ENCODE results near the gene KCNMB1. TPM values are rescaled to one million over a fixed set of nuclear protein-coding genes. Genes with fewer than 3 reads are reported as not detected.

Gene KCNMB1
- total and polyA plus RNA-seq, 2 donors (not counting 3 experiments of a cell fraction or from before 2014, with no cell fraction given) = 0.15 to 0.29 TPM

GRCh38 chr5:170429014-170429413, 39.8 kb upstream of the KCNMB1 start:
- intact Hi-C loops (cut with micrococcal nuclease) = loop anchor here (10.0 kb wide), 1 partner anchor 724 kb away; no protein-coding TSS in a partner anchor
- BruUV-seq (replicated peaks) = no TSS peak
- no peak overlapping the region for H3K9ac ChIP-seq (replicated peaks; ENCODE audit: extremely low read depth, insufficient read depth, low read length)
- DNase-seq (ENCODE audit: low read depth, low spot score) (no peak), FAIRE-seq (no peak)
- H3K27ac ChIP-seq (ENCODE audit: insufficient read depth, low read depth, low read length) = no peak overlapping the region
- no peaks in the 10 kb centered on the region for H3K79me2 ChIP-seq (ENCODE audit: control insufficient read depth, insufficient read depth, low read length)
- no peaks in the 10 kb centered on the region for H3K4me1 ChIP-seq (ENCODE audit: control insufficient read depth, extremely low read depth, insufficient read depth, low read length)
- TF ChIP-seq CTCF (IDR thresholded peaks at IDR 0.05; ENCODE audit: extremely low read depth in 1 of 2, insufficient read depth in 1 of 2, low read depth in 1 of 2, low read length in 2 of 2) (peak in 1 of 2 donors; percentile 19), JUN (IDR thresholded peaks at IDR 0.05; ENCODE audit: borderline replicate concordance, insufficient read depth, insufficient read length, low read depth) (no peak)
- no peaks in the 10 kb centered on the region for H4K20me1 ChIP-seq (replicated peaks; ENCODE audit: control insufficient read depth, extremely low read depth, insufficient read depth, low read length)
- no peak overlapping the region for H3K4me2 ChIP-seq (ENCODE audit: insufficient read depth, low read length)
- no peak overlapping the region for H2AFZ ChIP-seq (ENCODE audit: low read depth, low read length)
- no peaks in the 10 kb centered on the region for H3K9me3 ChIP-seq (replicated peaks; ENCODE audit: control insufficient read depth, insufficient read depth, low read length)
- no peaks in the 10 kb centered on the region for H3K36me3 ChIP-seq (ENCODE audit: control insufficient read depth in 2 of 2, extremely low read depth in 1 of 2, insufficient read depth in 2 of 2, low read length in 2 of 2)
- no peaks in the 10 kb centered on the region for H3K9me1 ChIP-seq (replicated peaks; ENCODE audit: control insufficient read depth, extremely low read depth, insufficient read depth, low read length)
- CTCF ChIA-PET = interaction anchor here (0.6 to 2.2 kb wide), 2 partner anchors 168 to 196 kb away, joined by 3 to 12 read pairs; no protein-coding TSS in a partner anchor
- dilution Hi-C loops (cut with MboI; ENCODE audit: extremely low pct_ligation_motif_present, low sequenced_read_pairs) = no loop called here
- POLR2A ChIA-PET = no interaction called here
- H3K4me3 ChIP-seq (replicated peaks in 1 of 3; ENCODE audit: insufficient read depth in 1 of 3, low read depth in 1 of 3, low read length in 3 of 3) = no peak overlapping the region
- H3K27me3 ChIP-seq (ENCODE audit: control insufficient read depth in 2 of 2, insufficient read depth in 2 of 2, low read length in 2 of 2) = peaks cover 8 to 10% of the 10 kb centered on the region in 2 experiments

- CTCF ChIA-PET = interaction anchor here (0.8 to 3.1 kb wide), 7 partner anchors 158 to 206 kb away, joined by 3 to 13 read pairs (median 3); no protein-coding TSS in a partner anchor
- no peaks in the 10 kb centered on the region for H4K20me1 ChIP-seq (replicated peaks; ENCODE audit: control insufficient read depth, extremely low read depth, insufficient read depth, low read length)
- no peak overlapping the region for H3K4me3 ChIP-seq (replicated peaks in 1 of 3; ENCODE audit: insufficient read depth in 1 of 3, low read depth in 1 of 3, low read length in 3 of 3)
- H2AFZ ChIP-seq (ENCODE audit: low read depth, low read length) = no peak overlapping the region
- peaks cover 8 to 10% of the 10 kb centered on the region in 2 experiments for H3K27me3 ChIP-seq (ENCODE audit: control insufficient read depth in 2 of 2, insufficient read depth in 2 of 2, low read length in 2 of 2)
- H3K36me3 ChIP-seq (ENCODE audit: control insufficient read depth in 2 of 2, extremely low read depth in 1 of 2, insufficient read depth in 2 of 2, low read length in 2 of 2) = no peaks in the 10 kb centered on the region
- no peak for DNase-seq (ENCODE audit: low read depth, low spot score)
- no peaks in the 10 kb centered on the region for H3K9me3 ChIP-seq (replicated peaks; ENCODE audit: control insufficient read depth, insufficient read depth, low read length)
- H3K9me1 ChIP-seq (replicated peaks; ENCODE audit: control insufficient read depth, extremely low read depth, insufficient read depth, low read length) = no peaks in the 10 kb centered on the region
- H3K4me2 ChIP-seq (ENCODE audit: insufficient read depth, low read length) = no peak overlapping the region
- no peak overlapping the region for H3K9ac ChIP-seq (replicated peaks; ENCODE audit: extremely low read depth, insufficient read depth, low read length)
- POLR2A ChIA-PET = no interaction called here
- no peaks in the 10 kb centered on the region for H3K4me1 ChIP-seq (ENCODE audit: control insufficient read depth, extremely low read depth, insufficient read depth, low read length)
- no peaks in the 10 kb centered on the region for H3K79me2 ChIP-seq (ENCODE audit: control insufficient read depth, insufficient read depth, low read length)
- no peak overlapping the region for H3K27ac ChIP-seq (ENCODE audit: insufficient read depth, low read depth, low read length)
- BruUV-seq (replicated peaks) = no TSS peak
- no peak for FAIRE-seq
- TF ChIP-seq CTCF (IDR thresholded peaks at IDR 0.05; ENCODE audit: extremely low read depth in 1 of 2, insufficient read depth in 1 of 2, low read depth in 1 of 2, low read length in 2 of 2) = no peak
- TF ChIP-seq POLR2AphosphoS5 (IDR thresholded peaks at IDR 0.05; ENCODE audit: insufficient read depth, low read depth, low read length) = no peak
- no peak for TF ChIP-seq MYC (IDR thresholded peaks at IDR 0.05; ENCODE audit: low read depth, low read length)
- no peak for TF ChIP-seq FOS (IDR thresholded peaks at IDR 0.05; ENCODE audit: borderline replicate concordance, insufficient read depth, low read length)
- TF ChIP-seq MAX (IDR thresholded peaks at IDR 0.05; ENCODE audit: insufficient read depth, insufficient read length) = no peak
- intact Hi-C loops (cut with micrococcal nuclease) = loop anchor here (10.0 kb wide), 1 partner anchor 723 kb away; no protein-coding TSS in a partner anchor
- dilution Hi-C loops (cut with MboI; ENCODE audit: extremely low pct_ligation_motif_present, low sequenced_read_pairs) = no loop called here
Measured at GRCh38 chr5:170427672-170428236, 38.6 kb upstream of the KCNMB1 start.

All from endothelial cell of umbilical vein (primary cell).